ENCODE measurements around the gene RASA4B. TPM values are rescaled to one million over a fixed set of nuclear protein-coding genes. Genes with fewer than 3 reads are reported as not detected.
"Not testable (repeated sequence)": the region's sequence is repeated elsewhere in the genome, so short reads cannot be mapped to it uniquely, and the experiment has no call there.

RASA4B gene
- polyA plus RNA-seq, 6 donors from 2014 or later = 4.1 to 11.7 (median 5.6) TPM

DNA sequence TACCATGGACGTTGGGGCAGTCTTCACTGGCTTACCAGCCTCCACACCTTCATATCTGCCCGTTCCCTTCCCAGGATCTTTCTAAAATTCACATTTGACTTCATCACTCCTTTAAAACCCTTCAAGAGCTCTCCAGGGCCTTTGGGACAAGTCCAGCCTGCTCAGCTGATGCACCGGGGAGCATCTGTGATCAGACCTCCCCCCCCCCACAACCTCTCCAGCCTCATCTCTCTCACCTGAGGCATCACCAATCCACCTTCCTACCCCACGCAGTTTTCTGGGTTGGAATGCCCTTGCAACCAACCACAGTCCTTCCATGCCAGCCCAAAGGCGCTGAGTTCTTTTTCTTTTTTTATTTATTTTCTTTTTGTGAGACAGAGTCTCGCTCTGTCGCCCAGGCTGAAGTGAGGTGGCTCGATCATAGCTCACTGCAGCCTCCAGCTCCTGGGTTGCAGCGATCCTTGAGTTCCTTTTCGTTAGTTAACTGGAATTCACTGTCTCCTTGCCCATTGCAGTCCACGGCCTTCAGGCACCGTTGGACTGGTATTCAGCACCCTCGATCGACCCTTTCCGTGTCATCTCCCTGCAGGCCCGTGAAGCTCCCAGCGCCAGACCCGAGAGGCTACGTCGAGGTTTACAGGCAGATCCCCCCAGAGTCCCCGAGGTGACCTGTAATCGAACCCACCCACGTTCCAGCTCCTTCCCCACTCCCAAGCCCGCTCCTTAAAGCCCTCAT is 53.6 kb downstream of the RASA4B start:
- H3K4me3 Mint-ChIP-seq = peak overlapping the region; percentile 81 to 95 (median 87)
- no peaks in the 10 kb centered on the region for H3K27me3 Mint-ChIP-seq
- no peaks in the 10 kb centered on the region for H3K36me3 Mint-ChIP-seq
- peaks cover 24 to 53% (median 40%) of the 10 kb centered on the region in 3 donors for H3K4me1 Mint-ChIP-seq
- DNase-seq (no peak), ATAC-seq (ENCODE audit: low read depth in 2 of 2) (no peak)
- H3K9me3 Mint-ChIP-seq = no peaks in the 10 kb centered on the region
- peak overlapping the region in 4 of 6 donors; percentile 33 to 94 (median 74) for H3K27ac Mint-ChIP-seq

- Mint-ChIP-seq H3K4me3 (peak overlapping the region in 1 of 8 donors; percentile 24), H3K27ac (peak overlapping the region in 1 of 6 donors; percentile 63), H3K36me3 (no peaks in the 10 kb centered on the region)
Observed at GRCh38 chr7:102460467-102460866, 57.1 kb downstream of the RASA4B start.

GRCh38 chr7:102459221-102459844 is 58.2 kb downstream of the RASA4B start:
- DNase-seq = no peak
- peaks cover 17 to 36% (median 30%) of the 10 kb centered on the region in 3 donors for H3K4me1 Mint-ChIP-seq
- H3K9me3 Mint-ChIP-seq = no peaks in the 10 kb centered on the region
- peaks cover 0 to 6% of the 10 kb centered on the region in 2 donors for H3K36me3 Mint-ChIP-seq
- peak overlapping the region in 1 of 6 donors; percentile 18 for H3K27ac Mint-ChIP-seq
- H3K27me3 Mint-ChIP-seq = no peaks in the 10 kb centered on the region
- no peak overlapping the region for H3K4me3 Mint-ChIP-seq
- ATAC-seq (ENCODE audit: low read depth in 2 of 2) = no peak

More at GRCh38 chr7:102460467-102460866, 57.1 kb downstream of the RASA4B start:
- no peak for ATAC-seq (ENCODE audit: low read depth in 2 of 2)
- Mint-ChIP-seq H3K9me3 (no peaks in the 10 kb centered on the region), H3K4me1 (peaks cover 15 to 39% (median 25%) of the 10 kb centered on the region in 3 donors), H3K27me3 (no peaks in the 10 kb centered on the region)
- DNase-seq = no peak

DNA sequence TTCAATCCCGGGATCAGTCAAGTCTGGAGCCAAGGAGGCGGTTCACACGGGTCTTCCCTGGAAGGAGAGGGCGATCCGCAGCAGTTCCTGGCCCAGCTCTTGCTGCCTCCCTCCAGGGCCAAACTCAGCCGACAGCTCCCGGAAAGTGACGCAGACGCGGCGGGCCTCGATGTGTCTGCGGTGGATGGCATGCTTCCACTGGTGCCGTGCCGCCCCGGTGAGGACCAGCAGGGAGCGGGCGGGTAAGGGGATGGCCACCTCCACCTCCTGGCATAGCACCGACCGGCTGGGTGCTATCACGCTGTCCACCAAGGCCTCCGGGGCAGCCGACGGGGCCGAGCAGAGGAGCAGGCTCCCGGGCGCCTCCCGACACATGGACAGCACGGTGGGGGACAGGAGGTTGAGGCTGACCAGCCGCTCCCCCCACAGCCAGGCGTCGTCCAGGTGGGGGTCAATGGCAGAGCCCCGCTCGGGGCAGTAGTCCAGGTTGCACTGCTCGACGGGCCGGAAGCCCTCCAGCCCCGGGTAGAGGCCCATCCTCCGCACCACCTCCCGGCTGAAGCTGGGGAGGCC is 60.1 kb downstream of the RASA4B start:
- H3K4me1 Mint-ChIP-seq = peaks cover 8 to 20% (median 19%) of the 10 kb centered on the region in 3 donors
- no peak overlapping the region for H3K4me3 Mint-ChIP-seq
- H3K36me3 Mint-ChIP-seq = peaks cover 0 to 6% of the 10 kb centered on the region in 2 donors
- H3K27me3 Mint-ChIP-seq = no peaks in the 10 kb centered on the region
- H3K9me3 Mint-ChIP-seq = no peaks in the 10 kb centered on the region
- no peak overlapping the region for H3K27ac Mint-ChIP-seq
- ATAC-seq (ENCODE audit: low read depth in 2 of 2) (no peak), DNase-seq (no peak)

GRCh38 chr7:102456327-102456726 is 61.2 kb downstream of the RASA4B start:
- peak overlapping the region in 3 of 6 donors; percentile 36 to 80 (median 57) for H3K27ac Mint-ChIP-seq
- H3K4me3 Mint-ChIP-seq = no peak overlapping the region
- H3K9me3 Mint-ChIP-seq = no peaks in the 10 kb centered on the region
- peaks cover 7 to 17% (median 10%) of the 10 kb centered on the region in 3 donors for H3K4me1 Mint-ChIP-seq
- H3K27me3 Mint-ChIP-seq = no peaks in the 10 kb centered on the region
- ATAC-seq (ENCODE audit: low read depth in 2 of 2) = no peak
- no peak for DNase-seq
- H3K36me3 Mint-ChIP-seq = peaks cover 0 to 6% of the 10 kb centered on the region in 2 donors

- Mint-ChIP-seq H3K4me1 (peaks cover 4 to 18% (median 8%) of the 10 kb centered on the region in 3 donors), H3K4me3 (no peak overlapping the region), H3K9me3 (no peaks in the 10 kb centered on the region), H3K27ac (peak overlapping the region in 2 of 6 donors; percentile 39 to 65), H3K27me3 (no peaks in the 10 kb centered on the region), H3K36me3 (peaks cover 0 to 6% of the 10 kb centered on the region in 2 donors)
- DNase-seq (no peak), ATAC-seq (ENCODE audit: low read depth in 2 of 2) (no peak)
Observed at GRCh38 chr7:102455596-102455995, 62.0 kb downstream of the RASA4B start.

- Mint-ChIP-seq H3K27ac (peak overlapping the region in 2 of 6 donors; percentile 75 to 94), H3K4me3 (peak overlapping the region in 1 of 8 donors; percentile 66), H3K4me1 (peaks cover 7 to 20% (median 11%) of the 10 kb centered on the region in 3 donors)
- DNase-seq; H3K9me3 Mint-ChIP-seq; ATAC-seq (ENCODE audit: low read depth in 2 of 2); H3K27me3 Mint-ChIP-seq; H3K36me3 Mint-ChIP-seq: not testable (repeated sequence)
Observed at GRCh38 chr7:102454932-102455331, 62.6 kb downstream of the RASA4B start.

GRCh38 chr7:102454468-102454867 is 63.1 kb downstream of the RASA4B start:
- peaks cover 7 to 20% (median 11%) of the 10 kb centered on the region in 3 donors for H3K4me1 Mint-ChIP-seq
- no peak overlapping the region for H3K4me3 Mint-ChIP-seq
- H3K36me3 Mint-ChIP-seq = peaks cover 0 to 6% of the 10 kb centered on the region in 2 donors
- H3K9me3 Mint-ChIP-seq = no peaks in the 10 kb centered on the region
- no peaks in the 10 kb centered on the region for H3K27me3 Mint-ChIP-seq
- ATAC-seq (ENCODE audit: low read depth in 2 of 2) (no peak), DNase-seq (no peak)
- H3K27ac Mint-ChIP-seq = peak overlapping the region in 1 of 6 donors; percentile 75

GRCh38 chr7:102453319-102453718 is 64.3 kb downstream of the RASA4B start:
- Mint-ChIP-seq H3K9me3 (no peaks in the 10 kb centered on the region), H3K36me3 (peaks cover 0 to 6% of the 10 kb centered on the region in 2 donors), H3K4me1 (peaks cover 7 to 22% (median 11%) of the 10 kb centered on the region in 3 donors), H3K4me3 (no peak overlapping the region), H3K27me3 (no peaks in the 10 kb centered on the region), H3K27ac (peak overlapping the region in 1 of 6 donors; percentile 67)
- DNase-seq (no peak), ATAC-seq (ENCODE audit: low read depth in 2 of 2) (no peak)

DNA sequence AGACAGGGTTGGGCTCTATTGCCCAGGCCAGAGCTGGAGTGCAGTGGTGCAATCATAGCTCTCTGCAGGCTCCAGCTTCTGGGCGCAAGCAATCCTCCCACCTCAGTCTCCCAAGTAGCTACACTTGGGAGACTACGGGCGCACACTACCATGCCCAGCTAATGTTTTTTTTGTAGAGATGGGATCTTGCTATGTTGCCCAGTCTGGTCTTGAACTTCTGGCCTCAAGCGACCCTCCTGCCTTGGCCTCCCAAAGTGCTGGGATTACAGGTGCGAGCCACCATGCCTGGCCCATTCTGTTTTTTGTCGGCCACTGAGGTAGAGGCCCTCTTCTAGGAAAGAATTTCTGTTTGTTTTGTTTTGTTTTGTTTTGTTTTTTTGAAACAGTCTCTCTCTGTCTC is 65.1 kb downstream of the RASA4B start:
- no peak for ATAC-seq (ENCODE audit: low read depth in 2 of 2)

GRCh38 chr7:102451371-102452054 is 66.1 kb downstream of the RASA4B start:
- ATAC-seq (ENCODE audit: low read depth in 2 of 2) (no peak), DNase-seq (no peak)
- H3K4me3 Mint-ChIP-seq = no peak overlapping the region
- no peaks in the 10 kb centered on the region for H3K27me3 Mint-ChIP-seq
- H3K9me3 Mint-ChIP-seq = no peaks in the 10 kb centered on the region
- peaks cover 0 to 6% of the 10 kb centered on the region in 2 donors for H3K36me3 Mint-ChIP-seq
- no peak overlapping the region for H3K27ac Mint-ChIP-seq
- peaks cover 11 to 18% (median 14%) of the 10 kb centered on the region in 3 donors for H3K4me1 Mint-ChIP-seq

More for the DNA sequence above, 65.1 kb downstream of the RASA4B start:
- peak overlapping the region in 1 of 6 donors; percentile 74 for H3K27ac Mint-ChIP-seq
- no peaks in the 10 kb centered on the region for H3K27me3 Mint-ChIP-seq
- H3K4me1 Mint-ChIP-seq = peaks cover 7 to 22% (median 11%) of the 10 kb centered on the region in 3 donors
- DNase-seq = no peak
- no peak overlapping the region for H3K4me3 Mint-ChIP-seq
- H3K36me3 Mint-ChIP-seq = peaks cover 0 to 6% of the 10 kb centered on the region in 2 donors
- H3K9me3 Mint-ChIP-seq = no peaks in the 10 kb centered on the region

DNA sequence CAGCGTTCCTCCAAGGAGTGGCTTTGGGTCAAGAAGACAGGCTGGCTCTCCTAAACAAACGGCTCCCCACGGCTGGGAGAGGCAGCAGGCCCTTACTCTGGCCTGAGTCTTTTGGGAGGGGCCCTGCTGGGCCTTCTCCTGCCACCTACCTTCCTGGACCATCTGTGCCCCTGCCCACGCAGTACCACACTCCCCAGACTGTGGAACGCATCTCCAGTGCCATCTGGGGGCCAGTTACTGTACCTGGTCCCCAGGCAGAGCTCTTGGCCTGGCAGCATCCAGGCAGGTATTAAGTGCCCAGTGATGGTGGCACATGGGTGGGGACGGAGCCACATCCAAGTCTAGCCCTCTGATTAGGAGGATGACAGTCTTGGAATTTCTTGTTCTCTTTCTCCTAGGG is 67.3 kb downstream of the RASA4B start:
- Mint-ChIP-seq H3K4me3 (peak overlapping the region in 3 of 8 donors; percentile 6 to 56 (median 47)), H3K4me1 (peaks cover 20 to 27% (median 25%) of the 10 kb centered on the region in 3 donors), H3K36me3 (peaks cover 0 to 15% of the 10 kb centered on the region in 2 donors), H3K27ac (peak overlapping the region in 4 of 6 donors; percentile 23 to 90 (median 52)), H3K27me3 (no peaks in the 10 kb centered on the region), H3K9me3 (no peaks in the 10 kb centered on the region)
- ATAC-seq (ENCODE audit: low read depth in 2 of 2) = peak; percentile 92 to 98
- DNase-seq = peak; percentile 50

- ATAC-seq (ENCODE audit: low read depth in 2 of 2) (no peak), DNase-seq (no peak)
- peak overlapping the region in 2 of 6 donors; percentile 22 to 83 for H3K27ac Mint-ChIP-seq
- no peaks in the 10 kb centered on the region for H3K9me3 Mint-ChIP-seq
- peaks cover 0 to 15% of the 10 kb centered on the region in 2 donors for H3K36me3 Mint-ChIP-seq
- peaks cover 21 to 36% (median 27%) of the 10 kb centered on the region in 3 donors for H3K4me1 Mint-ChIP-seq
- no peak overlapping the region for H3K4me3 Mint-ChIP-seq
- H3K27me3 Mint-ChIP-seq = no peaks in the 10 kb centered on the region
Observed at GRCh38 chr7:102449136-102449535, 68.4 kb downstream of the RASA4B start.
